PC-3 (cell line): Measurements from ENCODE around the gene GLI1. TPM values are rescaled to one million over a fixed set of nuclear protein-coding genes. Genes with fewer than 3 reads are reported as not detected.

Experiments
- ATAC-seq: fragments of 200-7000 bp; cut with Tn5 transposase; 2 replicates; pipeline ENCODE4 v1.9.1; 2020; ENCODE audit warnings: mild to moderate bottlenecking, moderate library complexity
- BruUV-seq: library from RNA; stranded (reverse); fragments of 400-500 nt; replicated peaks from 2 replicates; lab custom pipeline; 2021; lab: Mats Ljungman, UMichigan
- CTCF ChIA-PET: fragments of 300-600 bp; sonication (Branson Sonifier 250); formaldehyde crosslinking; loops from one replicate; lab custom pipeline; 2022; ENCODE audit warnings: antibody characterized with exemption; lab: Charles Lee
- POLR2A ChIA-PET: fragments of 300-600 bp; sonication (Branson Sonifier 250); formaldehyde crosslinking; loops from one replicate; lab custom pipeline; 2022; ENCODE audit warnings: antibody characterized with exemption; ENCODE audit not compliant: unreplicated experiment; lab: Charles Lee
- DNase-seq: peaks from one replicate; pipeline ENCODE4 v3.0.0-alpha.2; 2015
- H2AFZ ChIP-seq: fragments of 300-600 bp; sonication (generic); 2 replicates; pipeline ENCODE4 v1.6.0; 2016; ENCODE audit warnings: antibody characterized with exemption, low read length
- H3F3A ChIP-seq: fragments of 300-600 bp; sonication (generic); one replicate; pipeline ENCODE4 v1.6.0; 2017; ENCODE audit warnings: antibody characterized with exemption, low read length, control low read depth, mild to moderate bottlenecking; ENCODE audit not compliant: unreplicated experiment
- H3K27ac ChIP-seq: fragments of 300-600 bp; sonication (generic); 2 replicates; pipeline ENCODE4 v1.5.1; 2016; ENCODE audit warnings: mild to moderate bottlenecking, low read length
- H3K27me3 ChIP-seq: fragments of 300-600 bp; sonication (generic); 2 replicates; pipeline ENCODE4 v1.6.1; 2016; ENCODE audit warnings: low read length, mixed read lengths
- H3K36me3 ChIP-seq: fragments of 300-600 bp; sonication (generic); 2 replicates; pipeline ENCODE4 v1.6.1; 2016; ENCODE audit warnings: low read depth, mixed run types, low read length, mixed read lengths
- H3K4me1 ChIP-seq: fragments of 300-600 bp; sonication (generic); 2 replicates; pipeline ENCODE4 v1.5.1; 2016; ENCODE audit warnings: low read length; ENCODE audit not compliant: insufficient read depth
- H3K4me2 ChIP-seq: fragments of 300-600 bp; sonication (generic); 2 replicates; pipeline ENCODE4 v1.6.0; 2016; ENCODE audit warnings: low read length
- H3K4me3 ChIP-seq: fragments of 300-600 bp; sonication (generic); 2 replicates; pipeline ENCODE4 v1.5.1; 2016; ENCODE audit warnings: mild to moderate bottlenecking, low read length, mixed read lengths
- H3K79me2 ChIP-seq: fragments of 300-600 bp; sonication (generic); 2 replicates; pipeline ENCODE4 v1.6.1; 2017; ENCODE audit warnings: low read length, mixed read lengths
- H3K9ac ChIP-seq: fragments of 300-600 bp; sonication (generic); 2 replicates; pipeline ENCODE4 v1.6.0; 2016; ENCODE audit warnings: mild to moderate bottlenecking, low read length
- H3K9me2 ChIP-seq: fragments of 300-600 bp; sonication (generic); replicated peaks from 2 replicates; pipeline ENCODE4 v1.6.1; 2016; ENCODE audit warnings: mixed run types, low read length, mixed read lengths
- H3K9me3 ChIP-seq: fragments of 300-600 bp; sonication (generic); 2 replicates; pipeline ENCODE4 v1.6.1; 2016; ENCODE audit warnings: low read length, mixed read lengths
- H4K20me1 ChIP-seq: fragments of 300-600 bp; sonication (generic); 2 replicates; pipeline ENCODE4 v1.6.1; 2016; ENCODE audit warnings: low read length, mixed read lengths
- EZH2 ChIP-seq: fragments of 300-600 bp; sonication (generic); IDR thresholded peaks from one replicate; pipeline ENCODE4 v1.6.1; 2017; ENCODE audit warnings: antibody characterized with exemption, mild to moderate bottlenecking, low read length; ENCODE audit not compliant: unreplicated experiment
- EZH2phosphoT487 ChIP-seq: fragments of 300-600 bp; sonication (generic); IDR thresholded peaks from 2 replicates; pipeline ENCODE4 v1.6.1; 2018; ENCODE audit warnings: mild to moderate bottlenecking, antibody characterized with exemption, low read length, borderline replicate concordance
- intact Hi-C: fragments of 100-400 bp; cut with micrococcal nuclease; formaldehyde crosslinking; loops from 2 replicates; pipeline ENCODE4 v1.9.0; 2023
- total RNA-seq: library from RNA; depleted of rRNA; stranded (reverse); fragments of >200 nt; gene quantifications from 2 replicates; pipeline ENCODE4 v1.2.3, GENCODE V29; 2014
- TF ChIP-seq, protein P1 (sequence below): fragments of 300-600 bp; sonication (generic); conservative IDR thresholded peaks from 2 replicates; pipeline ENCODE4 v1.5.1; 2017; ENCODE audit warnings: antibody characterized with exemption, low read depth, mild to moderate bottlenecking, low read length

Gene GLI1
- total RNA-seq, 1 experiment from 2014 or later = 3.0 TPM

DNA sequence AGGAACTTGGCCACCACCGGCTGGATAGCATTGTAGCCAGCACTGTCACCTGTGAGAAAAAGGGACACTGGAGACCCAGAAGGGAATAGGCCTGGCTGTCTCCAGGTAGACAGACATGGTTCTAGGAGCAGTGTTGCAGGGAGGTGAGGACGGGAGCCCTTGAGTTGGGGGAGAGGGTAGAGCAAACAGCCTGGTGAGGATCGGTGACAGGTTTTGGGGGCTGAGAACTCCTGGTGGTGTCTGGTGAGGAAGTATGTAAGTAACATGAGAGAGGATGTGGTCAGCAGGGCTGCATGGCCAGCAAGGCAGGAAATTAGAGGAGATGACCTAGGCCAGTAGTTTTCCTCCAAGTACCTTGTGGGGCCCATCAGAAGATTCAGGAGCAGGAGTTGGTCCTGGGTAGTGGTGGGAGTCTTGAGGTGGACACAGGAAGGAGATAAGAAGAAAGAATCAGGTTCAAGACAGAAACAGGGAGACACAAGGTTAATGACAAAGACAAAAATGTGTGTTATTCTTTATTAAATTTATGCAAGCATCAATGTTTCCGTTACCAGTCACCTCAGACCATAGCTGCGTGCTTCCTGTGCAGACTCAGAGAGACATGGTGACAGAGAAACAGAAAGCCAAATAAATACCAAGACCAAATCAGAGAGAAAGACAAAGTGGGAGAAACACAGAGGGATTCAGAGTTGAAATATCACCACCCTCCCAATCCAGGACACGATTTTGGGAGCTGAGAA lies 20.0 kb downstream of the GLI1 start, which contains the start of gene ARHGAP9:
TSS of gene ARHGAP9 (minus strand) at position 491 of the 740 bp plus-strand sequence. CDS start at position 31, 460 bp downstream.
- Histone ChIP-seq H3K9me2 (no peaks in the 10 kb centered on the region), H3K79me2 (no peaks in the 10 kb centered on the region), H3K27ac (no peak within 1 kb of the TSS), H3K27me3 (peaks cover 26% of the 10 kb centered on the region), H3K36me3 (no peaks in the 10 kb centered on the region), H3K4me3 (no peak within 1 kb of the TSS), H3F3A (no peaks in the 10 kb centered on the region), H3K9me3 (no peaks in the 10 kb centered on the region), H3K4me1 (no peaks in the 10 kb centered on the region), H4K20me1 (no peaks in the 10 kb centered on the region), H3K4me2 (no peak within 1 kb of the TSS), H2AFZ (no peak within 1 kb of the TSS), H3K9ac (no peak within 1 kb of the TSS)
- DNase-seq (no peak), ATAC-seq (no peak)
- ChIA-PET CTCF (no interaction called here), POLR2A (no interaction called here)
- BruUV-seq = no TSS peak
- intact Hi-C loops = no loop called here
- no peak for TF ChIP-seq EZH2
- TF ChIP-seq, protein P1, sequence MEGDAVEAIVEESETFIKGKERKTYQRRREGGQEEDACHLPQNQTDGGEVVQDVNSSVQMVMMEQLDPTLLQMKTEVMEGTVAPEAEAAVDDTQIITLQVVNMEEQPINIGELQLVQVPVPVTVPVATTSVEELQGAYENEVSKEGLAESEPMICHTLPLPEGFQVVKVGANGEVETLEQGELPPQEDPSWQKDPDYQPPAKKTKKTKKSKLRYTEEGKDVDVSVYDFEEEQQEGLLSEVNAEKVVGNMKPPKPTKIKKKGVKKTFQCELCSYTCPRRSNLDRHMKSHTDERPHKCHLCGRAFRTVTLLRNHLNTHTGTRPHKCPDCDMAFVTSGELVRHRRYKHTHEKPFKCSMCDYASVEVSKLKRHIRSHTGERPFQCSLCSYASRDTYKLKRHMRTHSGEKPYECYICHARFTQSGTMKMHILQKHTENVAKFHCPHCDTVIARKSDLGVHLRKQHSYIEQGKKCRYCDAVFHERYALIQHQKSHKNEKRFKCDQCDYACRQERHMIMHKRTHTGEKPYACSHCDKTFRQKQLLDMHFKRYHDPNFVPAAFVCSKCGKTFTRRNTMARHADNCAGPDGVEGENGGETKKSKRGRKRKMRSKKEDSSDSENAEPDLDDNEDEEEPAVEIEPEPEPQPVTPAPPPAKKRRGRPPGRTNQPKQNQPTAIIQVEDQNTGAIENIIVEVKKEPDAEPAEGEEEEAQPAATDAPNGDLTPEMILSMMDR = no peak
- no peak for TF ChIP-seq EZH2phosphoT487

DNA sequence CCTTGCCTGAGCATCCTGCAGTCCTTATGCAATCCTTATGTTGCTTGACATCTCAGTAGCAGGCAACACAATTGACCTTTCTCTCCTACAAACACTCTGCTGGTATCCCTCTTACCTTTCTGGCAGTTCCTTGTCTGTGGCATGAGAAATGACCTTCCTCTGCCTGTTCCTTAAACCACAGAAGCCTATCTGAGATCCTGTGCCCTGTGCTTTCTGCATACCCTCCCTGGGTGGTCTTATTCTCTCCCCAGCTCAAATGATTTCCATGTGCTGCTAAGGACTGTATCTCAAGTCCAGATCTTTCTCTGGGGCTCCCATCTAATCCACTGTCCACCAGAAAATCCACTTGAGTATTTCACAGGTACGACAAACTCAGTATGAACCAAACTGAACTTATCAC lies 22.1 kb downstream of the GLI1 start:
- Histone ChIP-seq H3K9me3 (no peaks in the 10 kb centered on the region), H3K4me1 (no peaks in the 10 kb centered on the region), H3K27ac (no peak overlapping the region), H2AFZ (no peak overlapping the region), H3K27me3 (peaks cover 5% of the 10 kb centered on the region; the same call in 1 of the 2 replicates), H4K20me1 (no peaks in the 10 kb centered on the region), H3K36me3 (no peaks in the 10 kb centered on the region), H3K4me3 (no peak overlapping the region), H3K79me2 (no peaks in the 10 kb centered on the region), H3K9me2 (no peaks in the 10 kb centered on the region), H3K9ac (no peak overlapping the region), H3K4me2 (no peak overlapping the region), H3F3A (no peaks in the 10 kb centered on the region)
- ChIA-PET CTCF (no interaction called here), POLR2A (no interaction called here)
- no TSS peak for BruUV-seq
- no peak for TF ChIP-seq EZH2
- DNase-seq (no peak), ATAC-seq (no peak)
- intact Hi-C loops = no loop called here

DNA sequence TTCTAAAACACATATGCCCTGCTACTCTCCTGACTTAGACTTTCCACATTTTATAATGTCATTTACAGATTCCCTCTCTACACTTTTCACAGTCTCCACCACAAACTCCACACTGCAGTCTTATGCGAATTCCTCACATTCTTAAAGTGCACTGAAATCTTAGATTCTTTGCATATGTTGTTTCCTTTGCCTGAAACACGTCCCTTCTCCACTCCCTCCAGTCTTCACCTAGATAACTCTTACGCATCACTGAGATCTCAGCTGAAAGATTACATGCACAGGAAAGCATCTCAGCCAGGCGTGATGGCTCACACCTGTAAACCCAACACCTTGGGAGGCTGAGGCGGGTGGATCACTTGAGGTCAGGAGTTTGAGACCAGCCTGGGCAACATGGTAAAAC lies 23.9 kb downstream of the GLI1 start:
- Histone ChIP-seq H3F3A (no peaks in the 10 kb centered on the region), H3K36me3 (no peaks in the 10 kb centered on the region), H3K4me3 (no peak overlapping the region), H3K79me2 (peaks cover 6% of the 10 kb centered on the region), H4K20me1 (no peaks in the 10 kb centered on the region), H3K27me3 (0 out of 2 replicates have a peak, but pooled peaks cover 4% of the 10 kb centered on the region), H3K9ac (no peak overlapping the region), H3K4me2 (no peak overlapping the region), H3K4me1 (no peaks in the 10 kb centered on the region), H2AFZ (no peak overlapping the region), H3K27ac (no peak overlapping the region), H3K9me3 (no peaks in the 10 kb centered on the region), H3K9me2 (no peaks in the 10 kb centered on the region)
- intact Hi-C loops = no loop called here
- ChIA-PET CTCF (no interaction called here), POLR2A (no interaction called here)
- ATAC-seq (no peak), DNase-seq (no peak)
- TF ChIP-seq, protein P1 = no peak
- BruUV-seq = no TSS peak
